Stimulated activated naive CD8-positive, alpha-beta T cell treated with anti-CD3 and anti-CD28 coated beads, Interleukin-15, Interleukin-2, amounts not matched to agents 100 ng/mL and 50 ng/mL, for 24 hours (primary cell): ENCODE measurements around the gene COL18A1.
A peak's percentile ranks its signal among the peaks of the same experiment; 100 is the strongest.

Experiments
- H3K27ac Mint-ChIP-seq: one replicate; pipeline ENCODE4 v1.8.0; 2021; ENCODE audit warnings: mild to moderate bottlenecking, mixed read lengths
- H3K27me3 Mint-ChIP-seq: one replicate; pipeline ENCODE4 v1.8.0; 2021; ENCODE audit warnings: mixed read lengths
- H3K36me3 Mint-ChIP-seq: one replicate; pipeline ENCODE4 v1.8.0; 2021; ENCODE audit warnings: low read depth, mixed read lengths
- H3K4me1 Mint-ChIP-seq: one replicate; pipeline ENCODE4 v1.8.0; 2021; ENCODE audit warnings: low read depth, mixed read lengths
- H3K4me3 Mint-ChIP-seq: one replicate; pipeline ENCODE4 v1.8.0; 2021; ENCODE audit warnings: mild to moderate bottlenecking, mixed read lengths
- H3K9me3 Mint-ChIP-seq: one replicate; pipeline ENCODE4 v1.8.0; 2021; ENCODE audit warnings: mixed read lengths

COL18A1 gene

DNA sequence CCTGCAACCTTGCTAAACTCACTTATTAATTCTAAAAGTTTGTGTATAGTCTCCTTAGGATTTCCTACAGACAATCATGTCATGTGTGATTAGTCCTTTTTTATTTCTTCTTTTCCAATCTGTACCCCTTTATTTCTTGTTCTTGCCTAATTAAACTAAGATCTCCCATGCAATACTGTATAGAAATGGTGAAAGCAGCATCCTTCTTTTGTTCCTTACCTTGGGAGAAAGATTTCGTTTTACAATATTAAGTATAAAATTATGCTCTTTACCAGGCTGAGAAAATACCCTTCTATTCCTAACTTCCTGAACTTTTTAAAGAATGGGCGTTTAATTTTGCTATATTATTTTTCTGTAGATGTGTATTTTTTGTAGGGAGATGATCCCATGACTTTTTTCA is 7.6 kb upstream of the COL18A1 start:
- Mint-ChIP-seq H3K36me3 (no peaks in the 10 kb centered on the region), H3K27ac (no peak overlapping the region), H3K4me1 (peaks cover 5% of the 10 kb centered on the region), H3K27me3 (peaks cover 36% of the 10 kb centered on the region), H3K9me3 (peaks cover 5% of the 10 kb centered on the region), H3K4me3 (no peak overlapping the region)

DNA sequence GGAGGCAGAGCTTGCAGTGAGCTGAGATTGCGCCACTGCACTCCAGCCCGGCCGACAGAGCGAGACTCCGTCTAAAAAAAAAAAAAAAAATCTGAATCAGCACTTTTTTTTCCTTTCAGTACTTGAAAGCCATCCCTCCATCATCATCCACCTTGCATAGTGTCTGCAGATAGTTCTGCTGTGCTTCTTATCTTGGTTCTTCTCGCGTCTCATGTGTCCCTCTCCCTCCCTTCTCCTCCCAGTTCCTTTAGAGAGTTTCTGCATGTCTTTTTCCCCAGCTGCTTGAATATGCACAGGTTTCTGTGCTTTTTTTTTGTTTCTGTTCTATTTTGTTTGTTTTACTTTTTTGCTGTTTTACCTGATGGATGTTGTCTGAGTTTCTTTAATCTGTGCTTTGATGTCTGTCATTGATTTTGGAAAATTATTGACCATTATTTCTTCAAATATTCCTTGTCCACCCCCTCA is 3.9 kb upstream of the COL18A1 start:
- Mint-ChIP-seq H3K27me3 (peaks cover 53% of the 10 kb centered on the region), H3K4me3 (no peak overlapping the region), H3K4me1 (peaks cover 16% of the 10 kb centered on the region), H3K36me3 (no peaks in the 10 kb centered on the region), H3K27ac (no peak overlapping the region), H3K9me3 (peaks cover 5% of the 10 kb centered on the region)

DNA sequence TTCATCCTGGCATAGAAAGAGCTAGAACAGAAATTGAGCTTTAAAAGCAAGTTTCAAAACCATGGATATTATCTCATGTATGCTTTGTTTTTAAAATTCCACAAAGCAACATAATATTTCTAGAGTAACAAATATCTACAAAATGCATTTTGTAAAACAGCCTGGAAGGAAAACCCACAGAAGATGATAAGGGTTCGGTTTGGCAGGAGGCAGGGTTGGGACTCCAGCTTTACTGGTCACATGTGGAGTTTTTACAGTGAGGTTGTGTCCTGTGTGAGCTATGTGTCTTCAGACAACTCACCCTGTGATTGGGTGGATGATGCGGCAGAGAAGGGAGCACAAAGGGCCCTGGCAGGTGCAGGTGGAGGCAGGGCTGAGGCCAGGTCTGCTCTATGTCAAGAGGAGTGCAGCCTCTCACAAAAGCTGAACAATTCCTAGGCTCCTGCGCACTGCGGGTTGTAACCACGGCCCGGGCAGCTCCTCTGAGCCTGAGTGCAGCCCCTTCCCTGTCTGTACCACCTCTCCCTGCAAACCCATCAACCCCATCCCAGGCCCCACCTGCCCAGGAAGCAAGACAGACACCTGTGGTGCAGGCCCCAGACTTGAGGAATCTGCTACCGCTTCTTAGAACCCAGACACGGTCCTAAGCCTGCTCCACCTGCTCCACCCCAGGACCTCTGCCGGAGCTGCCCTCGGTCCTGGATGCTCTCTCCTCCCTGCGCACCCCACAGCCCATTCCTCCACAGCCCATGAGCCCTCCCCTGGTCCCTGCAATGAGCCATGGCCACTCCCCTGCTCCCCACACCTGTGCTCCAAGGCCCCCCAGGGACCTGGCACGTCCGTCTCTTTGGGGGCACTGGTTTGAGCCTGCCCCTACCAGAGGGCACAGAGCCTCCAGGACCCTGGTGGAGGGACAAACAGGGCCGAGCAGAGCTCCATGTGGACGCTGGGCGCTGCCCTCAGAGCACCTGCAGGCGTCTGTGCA is 2.8 kb upstream of the COL18A1 start:
- Mint-ChIP-seq H3K27ac (no peak overlapping the region), H3K27me3 (peaks cover 58% of the 10 kb centered on the region), H3K4me1 (peaks cover 20% of the 10 kb centered on the region), H3K4me3 (no peak overlapping the region), H3K9me3 (peaks cover 5% of the 10 kb centered on the region), H3K36me3 (no peaks in the 10 kb centered on the region)

DNA sequence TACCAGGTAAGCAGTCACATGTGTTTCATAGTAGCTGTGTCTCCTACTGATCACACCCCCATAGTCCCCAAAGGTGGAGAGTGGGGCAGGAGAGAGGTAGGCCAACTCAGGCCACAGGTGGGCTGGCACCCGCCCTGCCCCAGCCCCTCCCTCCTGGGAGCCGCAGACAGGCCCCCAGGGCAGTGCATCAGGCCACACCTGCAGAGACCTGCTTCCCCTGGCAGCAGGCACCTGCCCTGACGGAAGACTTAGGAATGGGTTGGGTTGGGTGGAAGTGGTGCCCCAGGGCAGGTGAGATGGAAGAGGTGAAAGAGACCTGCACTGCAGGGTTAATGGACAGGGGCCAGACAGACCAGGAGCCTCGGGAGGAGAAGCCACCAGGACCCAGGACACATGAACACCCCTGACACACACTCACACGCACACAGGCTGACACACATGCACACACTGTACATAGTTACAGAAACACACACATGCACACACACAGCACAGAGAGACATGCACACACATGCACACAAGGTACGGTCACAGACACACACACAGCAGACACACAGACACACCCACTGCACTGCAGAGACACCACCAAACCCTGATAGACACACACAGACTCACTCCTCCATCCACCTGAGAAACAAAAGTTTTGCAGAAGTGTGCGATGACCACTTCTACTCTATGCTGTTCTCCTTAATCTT is 1.7 kb upstream of the COL18A1 start:
- Mint-ChIP-seq H3K27ac (no peak overlapping the region), H3K9me3 (peaks cover 5% of the 10 kb centered on the region), H3K4me1 (peaks cover 20% of the 10 kb centered on the region), H3K36me3 (no peaks in the 10 kb centered on the region), H3K27me3 (peaks cover 64% of the 10 kb centered on the region), H3K4me3 (peak overlapping the region; percentile 78)

DNA sequence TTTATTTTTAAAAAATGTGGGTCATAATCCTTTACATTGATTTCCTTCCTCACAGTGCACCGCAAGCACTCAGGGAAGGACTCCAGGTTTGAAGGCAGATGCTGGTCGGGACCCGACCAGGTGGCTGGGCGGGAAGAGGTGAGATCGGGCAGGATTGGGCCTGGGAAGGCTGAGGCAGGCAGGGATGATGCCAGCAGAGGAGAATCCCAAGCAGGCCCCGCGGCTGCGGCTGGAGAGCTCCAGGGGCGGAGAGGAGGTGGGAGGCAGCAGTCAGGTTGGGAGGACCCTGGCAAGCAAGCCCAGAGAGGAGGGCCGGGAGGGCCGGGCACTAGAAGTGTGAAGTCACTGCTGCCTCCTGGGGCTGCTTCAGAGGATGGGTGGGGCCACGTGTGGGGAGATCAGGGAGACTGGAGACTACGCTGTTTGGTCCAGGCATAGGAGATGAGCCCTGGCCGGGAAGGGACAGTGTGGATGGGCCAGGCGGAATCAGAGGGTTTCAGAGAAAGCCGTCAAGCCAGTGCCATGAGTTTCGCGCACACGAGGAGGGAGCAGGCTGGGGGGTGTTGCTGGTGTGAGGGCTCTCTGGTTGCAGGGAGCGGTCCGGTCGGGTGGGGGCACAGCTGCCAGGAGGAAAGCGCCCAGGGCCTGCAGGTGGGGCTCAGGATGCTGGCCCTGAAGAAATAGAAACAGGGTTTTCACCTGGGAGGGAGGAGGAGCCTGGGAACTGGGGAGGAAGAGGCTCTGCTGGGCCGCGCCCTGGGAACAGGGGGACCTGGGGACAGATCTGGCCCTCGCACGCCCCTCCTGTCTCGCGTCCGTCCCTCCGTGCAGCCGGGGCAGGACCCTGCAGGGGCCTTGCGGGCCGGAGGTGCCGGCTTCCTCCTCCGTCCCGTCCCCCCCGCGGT is 888 bp upstream of the COL18A1 start:
- Mint-ChIP-seq H3K4me1 (peaks cover 20% of the 10 kb centered on the region), H3K27me3 (peaks cover 60% of the 10 kb centered on the region), H3K9me3 (peaks cover 5% of the 10 kb centered on the region), H3K27ac (no peak overlapping the region), H3K36me3 (no peaks in the 10 kb centered on the region), H3K4me3 (peak overlapping the region; percentile 78)

DNA sequence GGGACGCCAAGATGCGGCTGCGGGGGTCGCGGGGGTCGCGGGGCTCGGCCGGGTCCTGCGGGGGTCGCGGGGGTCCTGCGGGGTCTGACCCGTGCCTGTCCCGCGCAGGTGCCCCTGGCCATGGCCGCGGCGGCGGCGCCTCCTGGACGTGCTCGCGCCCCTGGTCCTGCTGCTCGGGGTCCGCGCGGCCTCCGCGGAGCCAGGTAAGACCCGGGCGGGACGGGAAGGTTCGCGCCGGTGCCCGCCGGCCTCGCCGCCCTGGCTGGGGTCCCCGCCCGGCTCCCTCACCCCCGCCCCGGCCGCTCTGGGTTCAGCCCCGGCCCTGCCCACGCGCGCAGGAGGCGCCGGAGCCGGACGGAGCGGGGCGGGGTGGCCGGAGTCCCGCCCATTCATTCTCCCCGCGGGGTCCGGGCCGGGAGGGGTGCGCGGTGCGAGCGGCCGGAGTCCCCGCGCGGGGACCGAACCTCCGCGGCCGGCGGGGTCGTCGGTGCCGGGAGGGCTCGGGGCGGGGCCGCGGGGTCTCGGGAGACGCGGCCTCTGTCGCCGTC is 380 bp downstream of the COL18A1 start:
- Mint-ChIP-seq H3K9me3 (peaks cover 5% of the 10 kb centered on the region), H3K4me3 (no peak overlapping the region), H3K36me3 (no peaks in the 10 kb centered on the region), H3K4me1 (peaks cover 20% of the 10 kb centered on the region), H3K27me3 (peaks cover 50% of the 10 kb centered on the region), H3K27ac (no peak overlapping the region)

DNA sequence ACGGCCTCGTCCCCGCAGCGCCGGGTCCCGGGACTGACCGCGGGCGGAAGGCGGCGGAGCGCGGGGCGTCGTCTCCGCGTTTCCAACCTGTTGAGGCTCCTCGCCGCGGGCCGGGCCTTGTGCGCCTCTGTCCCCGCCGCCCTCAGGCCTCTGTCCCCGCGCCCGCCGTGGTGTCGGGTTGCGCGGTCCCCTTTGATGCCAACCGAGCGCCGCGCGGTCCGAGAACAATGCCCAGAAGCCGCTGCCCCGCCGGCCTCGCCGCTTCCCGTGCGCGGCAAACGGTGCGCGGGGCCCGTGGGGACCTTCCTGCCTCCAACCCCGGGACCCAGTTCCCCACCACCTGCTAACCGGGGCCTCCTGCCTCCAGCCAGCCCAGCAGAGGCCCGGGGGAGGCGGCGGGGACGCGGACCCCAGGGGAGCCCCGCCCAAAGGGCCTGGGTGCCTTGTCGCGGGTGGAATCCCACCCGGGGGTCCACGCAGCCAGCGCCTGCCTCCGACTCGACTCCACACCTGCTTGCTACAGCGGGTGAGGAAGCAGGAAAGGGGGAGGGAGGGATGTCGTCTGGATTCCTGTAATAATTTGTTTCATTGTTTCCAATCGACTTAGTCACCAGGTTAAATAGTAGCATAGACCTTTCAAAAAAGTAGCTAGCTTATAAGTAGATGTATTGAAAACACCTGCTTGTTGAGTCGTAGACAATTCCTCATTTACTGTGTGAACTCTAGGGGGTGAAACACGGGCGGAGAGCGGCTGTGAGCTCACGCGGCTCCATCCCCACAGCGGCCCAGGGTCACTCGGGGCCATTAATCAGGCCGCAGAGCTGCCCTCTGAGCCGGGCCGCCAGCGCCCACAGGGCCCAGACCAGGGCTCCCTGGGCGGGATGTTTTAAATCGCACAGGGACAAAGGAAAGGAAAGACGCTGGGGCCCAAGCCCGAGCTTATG is 1.1 kb downstream of the COL18A1 start:
- Mint-ChIP-seq H3K4me3 (peak overlapping the region; percentile 32), H3K36me3 (no peaks in the 10 kb centered on the region), H3K4me1 (peaks cover 20% of the 10 kb centered on the region), H3K27me3 (peaks cover 48% of the 10 kb centered on the region), H3K9me3 (peaks cover 5% of the 10 kb centered on the region), H3K27ac (no peak overlapping the region)

DNA sequence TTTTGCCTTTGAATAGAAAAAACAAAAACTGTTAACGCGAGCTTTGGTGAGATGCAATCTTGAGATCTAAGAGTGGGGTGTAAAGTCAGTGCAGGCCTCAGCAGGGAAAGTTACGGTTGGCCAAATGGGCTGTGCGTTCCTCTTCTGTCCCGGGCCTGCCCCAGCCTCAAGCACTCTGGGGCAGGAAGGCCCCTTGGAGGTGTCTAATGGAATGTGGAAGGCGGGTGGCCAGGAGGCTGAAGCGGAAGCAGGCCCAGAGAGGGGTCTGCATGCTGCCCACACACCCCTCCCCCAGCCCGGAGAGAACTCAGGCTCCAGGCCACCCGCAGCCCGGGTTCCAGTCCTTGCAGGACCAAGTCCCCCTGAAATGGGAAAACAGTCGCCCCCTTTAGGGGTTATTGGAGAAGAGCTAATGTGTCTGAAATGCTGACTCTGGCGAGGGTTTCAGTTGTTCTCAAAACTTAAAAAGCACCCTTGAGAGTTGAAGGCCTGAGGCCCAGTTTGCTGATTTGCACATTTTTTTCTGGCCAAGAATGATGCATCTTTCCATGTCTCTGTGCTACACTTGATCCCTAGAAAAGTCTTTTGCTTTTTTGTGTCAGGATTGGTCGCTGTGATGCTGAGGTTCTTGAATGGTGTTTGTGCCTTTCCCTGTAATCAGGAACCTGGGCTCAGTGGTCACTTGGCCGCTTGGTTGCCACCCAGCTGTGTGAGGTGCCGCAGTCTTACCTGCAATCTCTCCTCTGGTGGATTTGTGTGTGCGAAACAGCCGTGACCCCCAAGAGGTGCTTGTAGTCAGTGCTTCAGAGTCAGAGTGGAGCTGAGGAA is 2.0 kb downstream of the COL18A1 start:
- peaks cover 39% of the 10 kb centered on the region for H3K27me3 Mint-ChIP-seq
- H3K9me3 Mint-ChIP-seq = no peaks in the 10 kb centered on the region
- H3K4me3 Mint-ChIP-seq = no peak overlapping the region
- no peaks in the 10 kb centered on the region for H3K36me3 Mint-ChIP-seq
- peaks cover 20% of the 10 kb centered on the region for H3K4me1 Mint-ChIP-seq
- no peak overlapping the region for H3K27ac Mint-ChIP-seq

DNA sequence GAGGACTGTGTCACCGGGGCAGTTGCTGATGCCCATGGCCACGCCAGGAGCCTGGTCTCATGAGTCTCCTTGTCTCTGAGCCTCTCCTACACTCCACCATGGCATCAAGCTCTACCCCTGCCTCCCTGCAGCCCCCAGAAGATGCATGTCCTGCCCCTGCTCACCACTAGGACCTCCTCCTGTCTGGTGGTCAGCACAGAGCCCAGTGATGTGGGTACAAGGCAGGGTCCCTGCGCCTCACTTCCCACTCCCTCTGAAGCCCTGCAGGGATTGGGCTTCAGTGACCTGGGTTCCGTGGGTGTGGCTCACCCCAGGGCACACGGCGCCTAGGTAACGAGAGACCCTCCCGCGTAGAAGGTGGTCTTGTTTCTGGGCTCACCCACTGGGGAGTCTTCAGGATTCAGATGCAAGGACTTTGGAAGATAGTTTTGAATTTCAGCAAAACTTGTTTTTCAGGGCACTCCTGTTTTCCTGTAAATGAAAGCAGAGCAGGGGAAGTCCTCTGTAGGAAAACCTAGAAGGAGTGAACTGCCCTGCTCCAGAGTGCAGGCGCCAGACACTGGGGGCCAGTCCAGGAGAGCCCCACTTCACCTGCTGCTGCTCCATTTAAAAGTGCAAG is 2.8 kb downstream of the COL18A1 start:
- H3K4me1 Mint-ChIP-seq = peaks cover 20% of the 10 kb centered on the region
- no peaks in the 10 kb centered on the region for H3K9me3 Mint-ChIP-seq
- H3K27ac Mint-ChIP-seq = no peak overlapping the region
- H3K27me3 Mint-ChIP-seq = peaks cover 31% of the 10 kb centered on the region
- H3K4me3 Mint-ChIP-seq = no peak overlapping the region
- no peaks in the 10 kb centered on the region for H3K36me3 Mint-ChIP-seq

DNA sequence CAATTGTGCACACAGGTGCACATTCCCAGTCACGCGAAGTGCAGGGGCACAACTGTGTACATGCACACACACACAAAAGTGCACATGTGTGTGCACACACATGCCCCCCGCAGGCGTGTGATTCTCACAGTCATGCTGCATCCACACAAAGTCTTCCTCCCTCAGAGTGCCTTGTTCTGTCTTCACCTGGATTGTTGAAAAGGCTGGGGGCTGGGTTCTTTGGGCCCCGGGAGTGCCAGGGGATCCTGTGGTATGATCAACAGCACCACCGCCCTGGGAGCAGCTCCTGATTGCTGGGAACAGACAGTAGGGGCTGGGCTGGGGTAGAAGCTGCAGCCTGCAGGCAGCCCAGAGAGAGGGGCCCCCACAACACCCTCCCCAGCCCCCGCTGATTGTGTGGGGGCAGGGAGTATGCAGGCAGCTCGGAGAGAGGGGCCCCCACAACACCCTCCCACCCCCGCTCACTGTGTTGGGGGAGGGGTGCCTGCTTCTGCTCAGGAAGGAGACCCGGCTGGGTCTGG is 3.4 kb downstream of the COL18A1 start:
- Mint-ChIP-seq H3K36me3 (no peaks in the 10 kb centered on the region), H3K9me3 (no peaks in the 10 kb centered on the region), H3K4me3 (no peak overlapping the region), H3K27ac (no peak overlapping the region), H3K4me1 (peaks cover 19% of the 10 kb centered on the region), H3K27me3 (peaks cover 27% of the 10 kb centered on the region)

DNA sequence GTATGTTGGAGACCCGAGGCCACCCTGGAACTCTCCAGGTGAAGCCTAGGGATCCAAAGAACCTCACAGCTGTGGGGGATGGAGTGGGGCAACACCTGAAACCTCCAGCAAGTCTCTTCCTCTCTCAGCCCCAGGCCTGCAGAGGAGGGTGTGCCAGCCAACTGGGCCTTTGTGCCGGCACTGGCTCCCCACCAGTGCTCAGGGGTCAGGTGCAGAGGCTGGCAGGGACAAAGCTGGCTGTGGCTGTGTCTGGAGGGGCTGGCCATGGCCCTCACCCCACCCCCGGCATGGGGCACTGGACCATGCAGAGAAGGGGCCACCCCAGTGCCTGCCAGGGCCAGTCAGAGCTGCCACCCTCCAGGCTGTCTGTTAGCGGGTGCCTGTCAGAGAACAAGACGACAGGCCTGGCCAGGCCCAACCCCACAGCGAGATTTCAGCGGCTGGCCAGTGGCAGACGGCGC is 3.9 kb downstream of the COL18A1 start:
- H3K27ac Mint-ChIP-seq = no peak overlapping the region
- no peak overlapping the region for H3K4me3 Mint-ChIP-seq
- no peaks in the 10 kb centered on the region for H3K9me3 Mint-ChIP-seq
- peaks cover 22% of the 10 kb centered on the region for H3K27me3 Mint-ChIP-seq
- no peaks in the 10 kb centered on the region for H3K36me3 Mint-ChIP-seq
- peaks cover 14% of the 10 kb centered on the region for H3K4me1 Mint-ChIP-seq

DNA sequence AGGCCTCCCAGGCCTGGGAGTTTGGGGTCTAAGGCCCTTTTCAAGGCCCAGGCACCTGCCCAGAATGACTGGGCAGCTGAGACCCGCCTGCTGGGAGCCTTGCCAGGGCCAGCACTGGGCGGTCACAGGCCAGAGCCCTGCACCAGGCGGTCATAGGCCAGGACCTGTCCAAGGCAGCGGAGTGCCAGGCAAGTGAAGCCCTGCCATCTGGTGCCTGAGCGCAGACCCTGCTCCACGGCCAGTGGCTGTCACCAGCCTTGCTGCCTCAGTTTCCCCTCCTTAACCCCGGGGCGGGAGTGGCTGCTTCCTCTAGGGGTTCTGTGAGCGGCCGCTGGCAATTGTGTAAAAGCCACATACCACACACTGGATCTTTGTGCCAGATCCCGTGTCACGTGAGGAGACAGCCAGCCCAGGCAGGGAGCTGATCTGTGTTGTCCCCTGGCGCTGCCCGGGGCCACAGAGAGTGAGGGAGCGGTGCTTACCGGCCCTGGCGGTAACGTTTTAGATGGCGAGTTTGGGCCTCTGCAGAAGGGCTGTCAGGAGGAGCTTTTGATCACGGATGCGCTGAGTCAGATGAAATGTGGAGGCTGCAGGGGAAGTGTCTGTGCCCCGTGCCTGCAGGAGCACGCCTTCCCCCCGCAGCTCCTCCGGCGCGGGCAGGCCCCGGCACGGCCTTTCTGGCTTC is 4.6 kb downstream of the COL18A1 start:
- Mint-ChIP-seq H3K36me3 (no peaks in the 10 kb centered on the region), H3K4me3 (no peak overlapping the region), H3K27ac (no peak overlapping the region), H3K4me1 (peaks cover 8% of the 10 kb centered on the region), H3K27me3 (peaks cover 16% of the 10 kb centered on the region), H3K9me3 (no peaks in the 10 kb centered on the region)
